SK-N-SH treated with all-trans-retinoic acid at 6 μM for 48 hours (cell line): ENCODE data around the gene CFAP73.

Experiments
- BACH2 ChIP-seq: fragments of 250-450 bp; sonication (Bioruptor Pico); IDR thresholded peaks from 2 replicates; pipeline ENCODE4 v1.9.0; 2021; ENCODE audit warnings: mild to moderate bottlenecking, borderline replicate concordance
- CREB5 ChIP-seq: fragments of 250-450 bp; sonication (Bioruptor Pico); IDR thresholded peaks from 2 replicates; pipeline ENCODE4 v1.5.1; 2020; ENCODE audit warnings: low read depth, mild to moderate bottlenecking, moderate library complexity
- ESRRG ChIP-seq: fragments of 250-450 bp; sonication (Bioruptor Pico); IDR thresholded peaks from 2 replicates; pipeline ENCODE4 v1.6.1; 2021; ENCODE audit warnings: mild to moderate bottlenecking
- GLIS3 ChIP-seq: fragments of 250-450 bp; sonication (Bioruptor Pico); IDR thresholded peaks from 2 replicates; pipeline ENCODE4 v1.5.0; 2020; ENCODE audit warnings: mild to moderate bottlenecking, moderate library complexity
- TCF4 ChIP-seq: fragments of 250-450 bp; sonication (Bioruptor Pico); IDR thresholded peaks from 2 replicates; pipeline ENCODE4 v1.8.0; 2021; ENCODE audit warnings: mild to moderate bottlenecking, moderate library complexity, borderline replicate concordance
- ZC3H10 ChIP-seq: fragments of 250-450 bp; sonication (Bioruptor Pico); IDR thresholded peaks from 2 replicates; pipeline ENCODE4 v1.5.1; 2021; ENCODE audit warnings: mild to moderate bottlenecking, moderate library complexity
- ZFP3 ChIP-seq: fragments of 250-450 bp; sonication (Bioruptor Pico); IDR thresholded peaks from 2 replicates; pipeline ENCODE4 v1.5.0; 2020; ENCODE audit warnings: mild to moderate bottlenecking, moderate library complexity
- ZFP30 ChIP-seq: fragments of 450-650 bp; formaldehyde crosslinking; IDR thresholded peaks from 2 replicates; pipeline ENCODE4 v1.5.0; 2022; ENCODE audit warnings: mild to moderate bottlenecking, moderate library complexity
- ZNF8 ChIP-seq: fragments of 450-650 bp; formaldehyde crosslinking; IDR thresholded peaks from 2 replicates; pipeline ENCODE4 v1.5.0; 2020; ENCODE audit warnings: mild to moderate bottlenecking, moderate library complexity

GRCh38 chr12:113134521-113134951 lies 15.0 kb upstream of the CFAP73 start:
- TF ChIP-seq ZC3H10 (CRISPR knock-in tag) (no peak), TCF4 (CRISPR knock-in tag) (no peak), GLIS3 (CRISPR knock-in tag) (no peak), CREB5 (CRISPR knock-in tag) (no peak), ESRRG (CRISPR knock-in tag) (no peak), ZFP30 (CRISPR knock-in tag) (no peak), ZFP3 (CRISPR knock-in tag) (no peak), BACH2 (CRISPR knock-in tag) (no peak), ZNF8 (no peak)
